Kidney epithelial cell (primary cell): ENCODE data around the gene FZD4. TPM values are rescaled to one million over a fixed set of nuclear protein-coding genes. Genes with fewer than 3 reads are reported as not detected.
A peak's percentile ranks its signal among the peaks of the same experiment; 100 is the strongest.
"Not testable (repeated sequence)": the region's sequence is repeated elsewhere in the genome, so short reads cannot be mapped to it uniquely, and the experiment has no call there.

Source experiments
- DNase-seq: peaks from one replicate; pipeline ENCODE4 v3.0.0-alpha.2; 2010; ENCODE audit warnings: low read depth
- H3K27me3 ChIP-seq: 2 replicates; pipeline ENCODE4 v1.6.0; 2011; ENCODE audit warnings: low read length; ENCODE audit not compliant: control insufficient read depth, insufficient read depth
- H3K36me3 ChIP-seq: 2 replicates; pipeline ENCODE4 v1.5.1; 2011; ENCODE audit warnings: low read length; ENCODE audit not compliant: control insufficient read depth, insufficient read depth
- H3K4me3 ChIP-seq: 2 replicates; pipeline ENCODE4 v1.5.1; 2011; ENCODE audit warnings: low read depth, mild to moderate bottlenecking, control low read depth, low read length
- total RNA-seq: library from RNA; depleted of rRNA; stranded (reverse); fragments of >200 nt; gene quantifications from 2 replicates; pipeline ENCODE4 v1.2.3, GENCODE V29; 2015
- TF ChIP-seq, protein P1 (sequence below): IDR thresholded peaks from 2 replicates; pipeline ENCODE4 v1.5.1; 2011; ENCODE audit warnings: mild to moderate bottlenecking, moderate library complexity, low read length, control low read depth, inconsistent platforms; ENCODE audit not compliant: insufficient read depth, poor library complexity, severe bottlenecking

The FZD4 gene
- total RNA-seq, 1 donor from 2014 or later: 7.5 TPM

DNA sequence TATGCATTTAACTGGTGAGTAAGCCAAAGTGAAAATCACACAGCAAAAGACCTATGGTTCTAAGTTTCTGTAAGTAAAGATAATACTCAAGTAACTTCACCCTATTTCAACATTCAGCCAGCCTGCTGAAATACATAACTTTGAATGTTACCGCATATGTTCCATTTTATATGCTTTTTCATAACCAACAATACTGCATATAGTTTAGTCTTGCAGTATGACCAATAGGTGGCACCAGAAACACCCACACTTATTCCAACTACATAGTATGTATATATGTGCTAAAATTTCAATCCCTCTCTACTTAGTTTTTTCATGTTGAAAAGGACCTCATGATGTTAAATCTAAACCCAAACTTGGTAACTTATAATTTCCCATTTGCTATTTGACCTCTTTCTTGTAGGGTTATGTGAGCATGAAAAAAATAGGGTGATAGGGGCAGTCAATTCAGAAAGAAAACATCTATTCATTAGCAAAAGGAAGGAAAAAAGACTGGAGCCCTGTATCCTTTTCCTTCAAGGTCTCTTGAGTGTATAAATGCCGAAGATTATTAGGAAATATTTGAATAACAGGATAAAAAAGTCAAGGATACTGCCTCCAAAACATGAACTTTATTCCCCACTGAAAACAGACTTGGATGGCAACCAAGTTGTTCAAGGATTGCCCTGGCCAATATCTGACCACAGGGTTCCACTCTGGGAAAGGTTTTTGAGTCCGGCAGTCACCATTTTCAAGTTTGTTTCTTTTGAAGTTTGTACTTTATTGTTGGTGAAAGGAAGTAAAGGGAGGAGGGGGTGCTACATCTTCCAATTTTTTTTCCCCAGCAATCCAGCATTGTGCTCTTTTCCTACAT is 23.8 kb upstream of the FZD4 start:
- H3K36me3 ChIP-seq: no peaks in the 10 kb centered on the region
- no peaks in the 10 kb centered on the region for H3K27me3 ChIP-seq
- TF ChIP-seq, protein P1, sequence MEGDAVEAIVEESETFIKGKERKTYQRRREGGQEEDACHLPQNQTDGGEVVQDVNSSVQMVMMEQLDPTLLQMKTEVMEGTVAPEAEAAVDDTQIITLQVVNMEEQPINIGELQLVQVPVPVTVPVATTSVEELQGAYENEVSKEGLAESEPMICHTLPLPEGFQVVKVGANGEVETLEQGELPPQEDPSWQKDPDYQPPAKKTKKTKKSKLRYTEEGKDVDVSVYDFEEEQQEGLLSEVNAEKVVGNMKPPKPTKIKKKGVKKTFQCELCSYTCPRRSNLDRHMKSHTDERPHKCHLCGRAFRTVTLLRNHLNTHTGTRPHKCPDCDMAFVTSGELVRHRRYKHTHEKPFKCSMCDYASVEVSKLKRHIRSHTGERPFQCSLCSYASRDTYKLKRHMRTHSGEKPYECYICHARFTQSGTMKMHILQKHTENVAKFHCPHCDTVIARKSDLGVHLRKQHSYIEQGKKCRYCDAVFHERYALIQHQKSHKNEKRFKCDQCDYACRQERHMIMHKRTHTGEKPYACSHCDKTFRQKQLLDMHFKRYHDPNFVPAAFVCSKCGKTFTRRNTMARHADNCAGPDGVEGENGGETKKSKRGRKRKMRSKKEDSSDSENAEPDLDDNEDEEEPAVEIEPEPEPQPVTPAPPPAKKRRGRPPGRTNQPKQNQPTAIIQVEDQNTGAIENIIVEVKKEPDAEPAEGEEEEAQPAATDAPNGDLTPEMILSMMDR: peak; percentile 40
- no peak overlapping the region for H3K4me3 ChIP-seq
- DNase-seq: no peak

DNA sequence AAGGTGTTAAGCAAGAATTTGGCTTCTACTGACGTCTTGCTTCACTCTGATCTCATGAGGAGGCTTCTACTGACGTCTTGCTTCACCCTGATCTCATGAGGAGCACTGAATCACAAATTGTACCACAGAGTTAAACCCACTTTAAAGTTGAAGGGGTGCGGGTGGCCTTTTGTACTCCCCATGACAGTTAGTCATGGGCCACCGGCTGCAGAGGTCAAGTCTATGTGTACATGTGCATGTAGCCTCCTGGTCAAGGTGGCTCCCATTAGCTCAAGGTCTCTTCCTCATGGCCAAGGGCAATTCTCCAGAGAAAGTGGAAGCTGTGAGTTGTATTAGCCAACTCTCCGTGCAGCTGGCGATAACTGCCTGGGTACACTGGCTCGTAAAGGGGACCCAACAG is 23.1 kb upstream of the FZD4 start:
- H3K36me3 ChIP-seq: no peaks in the 10 kb centered on the region
- TF ChIP-seq, protein P1: no peak
- no peaks in the 10 kb centered on the region for H3K27me3 ChIP-seq
- H3K4me3 ChIP-seq: no peak overlapping the region
- no peak for DNase-seq

DNA sequence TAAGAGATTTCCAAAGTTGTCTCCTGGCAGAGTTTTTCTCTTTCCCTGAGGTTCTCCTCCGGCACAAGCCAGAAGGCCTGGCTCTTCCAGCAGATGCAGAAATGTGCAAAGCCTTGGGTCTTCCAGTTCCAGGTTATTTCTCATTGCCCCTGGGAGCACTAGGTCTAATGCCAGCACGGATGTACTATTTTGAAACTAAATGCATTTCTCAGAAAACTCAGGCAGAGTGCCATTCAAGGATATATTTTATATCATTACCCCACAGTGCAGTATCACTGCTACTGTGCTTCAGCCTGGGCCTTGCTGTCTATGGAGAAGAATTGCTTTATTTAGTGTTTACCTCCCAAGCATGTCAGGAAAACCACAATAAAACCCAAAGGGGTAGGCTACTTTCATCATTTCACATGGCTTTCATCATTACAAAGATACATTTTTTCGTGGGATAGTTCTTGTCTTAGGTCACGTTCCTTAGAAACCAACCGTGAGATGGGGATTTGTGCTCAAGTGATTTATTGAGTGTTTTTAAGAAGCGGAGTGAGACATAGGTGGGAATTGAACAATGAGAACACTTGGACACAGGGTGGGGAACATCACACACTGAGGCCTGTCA is 22.4 kb upstream of the FZD4 start:
- Histone ChIP-seq H3K27me3 (no peaks in the 10 kb centered on the region), H3K4me3 (no peak overlapping the region), H3K36me3 (no peaks in the 10 kb centered on the region)
- DNase-seq: no peak
- TF ChIP-seq, protein P1: no peak

DNA sequence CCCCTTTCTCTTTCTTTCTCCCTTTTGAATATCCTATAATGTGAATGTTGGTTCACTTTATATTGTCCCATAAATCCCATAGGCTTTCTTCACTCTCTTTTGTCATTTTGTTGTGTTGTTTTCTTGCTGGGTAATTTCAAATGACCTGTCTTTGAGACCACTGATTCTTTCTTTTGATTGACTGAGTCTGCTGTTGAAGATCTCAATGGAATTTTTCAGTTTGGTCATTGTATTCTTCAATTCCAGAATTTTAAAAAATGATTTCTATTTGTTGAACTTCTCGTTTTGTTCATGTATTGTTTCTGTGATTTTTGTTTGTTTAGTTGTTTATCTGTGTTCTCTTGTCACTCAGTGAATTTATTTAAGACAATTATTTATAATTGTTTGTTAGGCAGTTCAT is 17.5 kb upstream of the FZD4 start:
- no peak for DNase-seq
- Histone ChIP-seq H3K27me3 (no peaks in the 10 kb centered on the region), H3K4me3 (no peak overlapping the region), H3K36me3 (no peaks in the 10 kb centered on the region)
- TF ChIP-seq, protein P1: no peak

DNA sequence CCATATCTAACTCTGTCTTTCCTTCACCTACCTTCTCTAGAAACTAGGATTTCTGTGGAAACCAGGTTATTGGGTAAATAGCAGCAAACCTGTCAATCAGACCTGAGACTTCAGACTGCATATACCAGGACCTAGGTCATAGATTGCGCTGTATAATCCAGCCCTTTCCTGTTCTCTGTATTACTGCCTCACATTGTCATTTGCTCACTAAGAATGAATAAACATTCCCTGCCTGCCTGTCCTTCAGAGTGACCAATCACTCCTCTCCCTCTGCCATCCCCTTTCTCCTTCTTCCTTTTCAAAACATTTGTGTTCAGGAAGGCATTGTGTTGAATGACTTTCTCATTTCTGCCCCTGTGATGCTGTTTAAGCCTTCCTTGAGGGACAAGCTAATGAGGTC is 14.1 kb upstream of the FZD4 start:
- no peaks in the 10 kb centered on the region for H3K27me3 ChIP-seq
- no peaks in the 10 kb centered on the region for H3K36me3 ChIP-seq
- H3K4me3 ChIP-seq: no peak overlapping the region
- DNase-seq: no peak
- TF ChIP-seq, protein P1: no peak

DNA sequence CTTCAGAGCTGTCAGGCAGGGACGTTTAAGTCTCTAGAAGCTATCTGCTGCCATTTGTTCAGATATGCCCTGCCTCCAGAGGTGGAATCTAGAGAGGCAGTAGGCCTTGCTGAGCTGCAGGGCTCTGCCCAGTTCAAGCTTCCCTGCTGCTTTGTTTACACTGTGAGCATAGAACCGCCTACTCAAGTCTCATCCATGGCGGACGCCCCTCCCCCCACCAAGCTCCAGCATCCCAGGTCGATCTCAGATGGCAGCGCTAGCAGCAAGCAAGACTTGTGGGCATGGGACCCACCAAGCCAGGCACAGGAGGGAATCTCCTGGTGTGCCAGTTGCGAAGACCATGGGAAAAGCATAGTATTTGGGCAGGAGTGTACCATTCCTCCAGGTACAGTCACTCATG is 12.4 kb upstream of the FZD4 start:
- not testable (repeated sequence) for DNase-seq, H3K27me3 ChIP-seq, H3K4me3 ChIP-seq, H3K36me3 ChIP-seq
